Activated T-helper 9 cell treated with anti-CD3 and anti-CD28 coated beads, Interleukin-2, amount 50 U/mL, for 16 hours (primary cell): Measurements from ENCODE around the gene ALKBH3.

Experiments used
- DNase-seq: peaks from one replicate; pipeline ENCODE4 v3.0.0-alpha.2; 2020; ENCODE audit warnings: low read depth

Gene ALKBH3

DNA sequence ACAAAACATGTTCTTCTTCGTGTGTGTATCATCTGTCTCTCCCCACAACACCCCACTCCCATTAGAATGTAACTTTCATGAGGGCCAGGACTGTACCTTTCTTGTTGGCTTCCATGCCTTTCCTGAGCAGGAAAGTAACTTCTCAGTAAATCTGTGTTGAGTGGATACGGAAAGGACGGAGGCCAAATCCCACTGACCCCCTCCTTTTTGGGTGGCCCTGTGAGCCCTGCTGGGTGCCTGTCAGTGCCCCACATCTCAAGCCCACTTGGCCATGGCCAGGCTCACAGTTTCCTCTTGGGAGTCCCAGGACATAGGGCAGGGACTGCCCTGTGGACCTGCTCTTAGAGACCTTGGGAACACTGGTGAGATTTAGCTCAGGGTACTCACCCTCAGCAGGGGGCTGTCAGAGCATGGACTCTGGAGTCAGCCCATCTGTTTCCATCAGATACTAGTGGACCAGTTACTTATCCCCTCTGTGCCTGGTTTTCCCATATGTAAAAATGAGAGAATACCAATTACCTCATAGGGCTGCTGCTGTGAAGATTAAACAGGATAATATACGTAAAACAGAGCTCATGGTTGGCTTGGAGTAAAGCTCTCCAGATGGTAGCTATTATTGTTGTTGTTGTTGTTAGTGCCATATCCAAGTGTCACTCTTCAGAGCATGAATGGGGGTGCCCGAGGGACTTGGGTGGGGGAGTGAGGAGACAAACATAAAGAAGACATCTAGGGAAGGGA lies 60.8 kb downstream of the ALKBH3 start:
- no peak for DNase-seq

DNA sequence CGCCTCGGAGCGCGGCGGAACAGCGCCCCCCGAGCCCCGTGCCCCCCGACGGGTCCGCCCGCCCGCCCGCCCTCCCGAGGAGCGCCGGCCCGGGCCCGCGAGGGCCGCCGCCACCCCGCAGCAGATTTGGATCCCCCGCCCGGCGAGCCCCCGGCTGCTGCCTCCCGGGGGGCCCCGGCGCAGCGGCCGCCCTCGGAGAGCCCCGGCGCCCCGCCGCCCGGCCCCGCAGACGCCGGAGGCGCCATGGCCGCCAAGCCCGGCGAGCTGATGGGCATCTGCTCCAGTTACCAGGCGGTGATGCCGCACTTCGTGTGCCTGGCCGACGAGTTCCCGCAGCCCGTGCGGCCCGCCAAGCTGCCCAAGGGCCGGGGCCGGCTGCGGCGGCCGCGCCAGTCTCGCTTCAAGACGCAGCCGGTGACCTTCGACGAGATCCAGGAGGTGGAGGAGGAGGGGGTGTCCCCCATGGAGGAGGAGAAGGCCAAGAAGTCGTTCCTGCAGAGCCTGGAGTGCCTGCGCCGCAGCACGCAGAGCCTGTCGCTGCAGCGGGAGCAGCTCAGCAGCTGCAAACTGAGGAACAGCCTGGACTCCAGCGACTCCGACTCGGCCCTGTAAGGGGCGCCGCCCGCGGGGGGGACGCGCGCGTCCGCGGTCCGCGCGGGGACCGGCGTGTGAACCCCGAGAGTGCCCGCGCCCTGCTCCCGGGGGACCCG lies 62.2 kb downstream of the ALKBH3 start:
- DNase-seq = no peak

DNA sequence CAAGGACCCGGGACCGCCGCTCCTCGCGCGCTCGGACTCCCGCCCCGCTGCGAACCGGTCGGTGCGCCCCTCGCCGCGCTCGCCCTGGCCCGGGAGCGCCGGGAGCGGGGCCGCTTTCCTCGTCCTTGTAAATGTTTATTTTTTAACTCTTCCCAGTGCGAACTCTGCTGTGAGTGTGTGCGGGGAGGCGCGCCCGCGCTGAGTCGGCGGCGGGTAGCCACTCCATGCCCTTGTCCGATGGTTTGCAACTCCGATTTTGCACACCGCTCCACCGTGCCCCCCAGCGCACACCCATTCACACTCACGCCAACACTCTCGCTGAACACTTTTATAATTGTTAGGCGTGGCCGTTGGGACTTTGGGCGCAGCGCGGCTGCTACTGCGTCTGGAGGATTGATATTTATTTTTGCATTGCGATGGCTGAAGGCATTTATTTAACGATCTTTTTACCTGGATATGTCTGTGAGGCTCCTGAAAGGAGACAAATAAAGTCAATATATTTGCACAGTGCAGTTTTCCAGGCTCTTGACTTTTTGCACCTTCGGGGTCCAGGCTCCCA lies 62.8 kb downstream of the ALKBH3 start:
- no peak for DNase-seq

GRCh38 chr11:43943931-43944751 lies 63.5 kb downstream of the ALKBH3 start:
- no peak for DNase-seq

DNA sequence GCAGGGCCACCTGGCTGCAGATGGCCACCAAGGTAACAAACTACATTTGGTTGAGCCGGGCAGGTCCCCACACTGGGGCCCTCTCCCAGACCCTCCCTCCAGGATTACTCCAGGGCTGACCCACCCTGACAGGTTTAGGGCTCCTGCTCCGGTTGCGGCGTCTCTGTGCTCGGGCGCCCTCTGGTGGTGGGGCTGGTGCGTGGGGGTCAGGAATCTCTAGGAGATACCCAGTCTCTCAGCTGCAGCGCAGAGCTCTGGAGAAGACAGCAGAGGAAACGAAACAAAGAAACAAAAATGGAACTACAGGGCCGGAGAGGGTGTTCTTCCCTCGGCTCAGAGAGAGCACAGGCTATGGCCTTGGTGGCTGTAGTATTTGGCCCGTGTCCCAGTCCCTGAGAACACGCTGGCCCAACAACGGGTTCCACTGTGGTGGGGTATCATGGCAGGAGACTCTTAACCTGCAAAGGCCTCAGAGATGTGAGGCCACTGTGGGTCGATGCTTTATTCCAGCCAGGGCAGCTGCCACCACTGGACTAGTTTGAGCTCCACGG lies 64.2 kb downstream of the ALKBH3 start:
- peak; percentile 54 for DNase-seq

GRCh38 chr11:43947003-43947500 lies 66.4 kb downstream of the ALKBH3 start:
- no peak for DNase-seq

DNA sequence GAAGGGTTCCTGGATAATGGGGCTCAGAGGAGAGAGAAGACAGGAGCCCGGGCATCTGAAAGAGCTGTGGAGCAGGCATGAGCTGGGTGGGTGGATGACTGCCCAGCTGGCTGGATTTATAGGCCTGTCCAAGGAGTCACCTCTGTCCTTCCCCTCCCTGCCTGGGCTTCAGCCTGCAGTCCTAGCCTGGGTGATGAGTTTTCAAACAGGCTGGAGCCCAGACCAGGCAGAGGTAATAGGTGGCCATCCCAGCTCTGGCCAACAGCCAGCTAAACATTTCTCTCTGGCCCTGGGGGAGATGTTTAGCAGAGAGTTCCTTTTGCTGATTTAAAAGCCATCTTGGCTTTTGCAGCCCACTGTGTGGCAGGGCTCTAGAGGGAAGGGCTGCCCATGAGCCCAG lies 67.2 kb downstream of the ALKBH3 start:
- DNase-seq = no peak

DNA sequence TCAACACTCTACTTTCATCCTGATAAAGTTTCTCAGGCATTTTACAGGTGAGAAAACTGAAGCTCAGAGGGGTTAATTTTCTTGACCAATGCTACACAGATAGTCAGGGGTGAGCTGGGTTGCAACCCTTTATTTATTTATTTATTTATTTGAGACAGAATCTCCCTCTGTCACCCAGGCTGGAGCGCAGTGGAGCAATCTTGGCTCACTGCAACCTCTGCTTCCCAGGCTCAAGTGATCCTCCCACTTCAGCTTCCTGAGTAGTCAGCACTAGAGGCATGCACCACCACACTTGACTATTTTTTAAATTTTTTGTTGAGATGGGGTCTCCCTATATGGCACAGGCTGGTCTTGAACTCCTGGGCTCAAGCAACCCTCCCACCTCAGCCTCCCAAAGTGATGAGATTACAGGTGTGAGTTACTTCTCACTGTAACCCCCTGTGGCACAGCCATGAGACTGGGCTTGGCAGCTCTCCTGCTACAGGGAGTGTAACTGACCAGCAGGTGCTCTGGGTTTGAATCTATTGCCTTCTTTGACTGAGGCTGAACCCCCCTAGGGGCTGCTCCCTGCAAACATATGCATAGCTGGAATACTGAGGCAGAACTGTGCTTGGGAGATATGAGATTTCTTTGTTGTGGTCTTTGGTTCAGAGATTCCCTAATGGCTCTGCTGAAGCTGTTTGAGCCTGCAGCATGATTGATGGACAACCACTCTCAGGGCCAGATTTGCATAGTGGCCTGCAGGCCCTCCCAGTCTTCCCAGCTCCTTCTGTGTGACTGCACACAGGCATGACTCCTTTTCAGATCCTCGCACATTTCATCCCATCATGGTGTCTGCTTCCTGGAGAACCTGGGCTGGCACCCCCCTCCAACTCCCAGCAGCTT lies 68.0 kb downstream of the ALKBH3 start:
- DNase-seq = no peak

- no peak for DNase-seq
Measured at GRCh38 chr11:43950311-43950855, 69.8 kb downstream of the ALKBH3 start.

DNA sequence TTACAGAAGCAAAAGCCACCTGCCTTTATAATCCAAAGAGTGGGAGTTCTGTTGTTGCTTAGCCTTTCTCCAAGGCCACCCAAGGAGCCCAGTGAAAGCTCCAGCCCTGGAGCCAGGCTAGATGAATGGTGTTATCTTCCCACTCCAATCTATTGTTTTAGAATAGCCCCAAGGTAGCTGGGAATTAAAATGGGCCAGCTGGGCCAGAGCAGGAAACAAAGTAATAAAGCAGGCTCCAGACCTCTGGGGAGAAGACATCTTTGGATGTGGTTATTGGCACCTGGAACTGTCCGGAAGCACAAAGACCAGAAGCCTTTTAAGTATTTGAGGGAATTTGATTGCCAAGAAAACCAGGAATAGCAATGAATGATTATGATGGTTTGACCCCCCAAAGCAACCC lies 70.6 kb downstream of the ALKBH3 start:
- DNase-seq = no peak

GRCh38 chr11:43952020-43952400 lies 71.4 kb downstream of the ALKBH3 start:
- no peak for DNase-seq

- no peak for DNase-seq
Measured at GRCh38 chr11:43952401-43953342, 72.0 kb downstream of the ALKBH3 start.

GRCh38 chr11:43953521-43953920 lies 72.9 kb downstream of the ALKBH3 start:
- DNase-seq = no peak

- DNase-seq = no peak
Measured at GRCh38 chr11:43954241-43954640, 73.6 kb downstream of the ALKBH3 start.

- no peak for DNase-seq
Measured at GRCh38 chr11:43955381-43956118, 74.9 kb downstream of the ALKBH3 start.

GRCh38 chr11:43957571-43957970 lies 76.9 kb downstream of the ALKBH3 start:
- no peak for DNase-seq

- no peak for DNase-seq
Measured at GRCh38 chr11:43959321-43959995, 78.8 kb downstream of the ALKBH3 start.
